ENCODE measurements around the gene HMGCR.
"Not testable (repeated sequence)": the region's sequence is repeated elsewhere in the genome, so short reads cannot be mapped to it uniquely, and the experiment has no call there.

Gene HMGCR

GRCh38 chr5:75331095-75332090 lies 5.6 kb upstream of the HMGCR start:
- no peak overlapping the region for H3K4me3 ChIP-seq (ENCODE audit: control insufficient read depth, low read depth, low read length)
- no peak for TF ChIP-seq CTCF (IDR thresholded peaks at IDR 0.05; ENCODE audit: control insufficient read depth, insufficient read depth, low read depth, low read length, missing control alignments)
- DNase-seq (ENCODE audit: low read depth), result no peak

GRCh38 chr5:75333759-75334158 lies 3.3 kb upstream of the HMGCR start:
- DNase-seq (ENCODE audit: low read depth); H3K4me3 ChIP-seq (ENCODE audit: control insufficient read depth, low read depth, low read length): not testable (repeated sequence)

GRCh38 chr5:75334413-75334812 lies 2.6 kb upstream of the HMGCR start:
- DNase-seq (ENCODE audit: low read depth); H3K4me3 ChIP-seq (ENCODE audit: control insufficient read depth, low read depth, low read length): not testable (repeated sequence)

- no peak overlapping the region for H3K4me3 ChIP-seq (ENCODE audit: control insufficient read depth, low read depth, low read length)
- no peak for TF ChIP-seq CTCF (IDR thresholded peaks at IDR 0.05; ENCODE audit: control insufficient read depth, insufficient read depth, low read depth, low read length, missing control alignments)
- DNase-seq (ENCODE audit: low read depth), result no peak
Observed at GRCh38 chr5:75335486-75335885, 1.5 kb upstream of the HMGCR start.

GRCh38 chr5:75335952-75336614 lies 937 bp upstream of the HMGCR start:
- H3K4me3 ChIP-seq (ENCODE audit: control insufficient read depth, low read depth, low read length), result peak overlapping the region; percentile 83
- TF ChIP-seq CTCF (IDR thresholded peaks at IDR 0.05; ENCODE audit: control insufficient read depth, insufficient read depth, low read depth, low read length, missing control alignments), result peak; percentile 47
- DNase-seq (ENCODE audit: low read depth), result peak; percentile 67

GRCh38 chr5:75337366-75338021 lies 474 bp downstream of the HMGCR start:
- no peak for TF ChIP-seq CTCF (IDR thresholded peaks at IDR 0.05; ENCODE audit: control insufficient read depth, insufficient read depth, low read depth, low read length, missing control alignments)
- DNase-seq (ENCODE audit: low read depth), result no peak
- peak overlapping the region; percentile 83 for H3K4me3 ChIP-seq (ENCODE audit: control insufficient read depth, low read depth, low read length)

- TF ChIP-seq CTCF (IDR thresholded peaks at IDR 0.05; ENCODE audit: control insufficient read depth, insufficient read depth, low read depth, low read length, missing control alignments), result no peak
- no peak for DNase-seq (ENCODE audit: low read depth)
- peak overlapping the region; percentile 83 for H3K4me3 ChIP-seq (ENCODE audit: control insufficient read depth, low read depth, low read length)
Observed at GRCh38 chr5:75338408-75338807, 1.4 kb downstream of the HMGCR start.

All from AG09309 (cell line).